SK-N-DZ (cell line): ENCODE measurements around the gene HSD17B8.

Source experiments
- DNase-seq: peaks from one replicate; pipeline ENCODE4 v3.0.0-alpha.2; 2015; ENCODE audit warnings: low spot score

Gene HSD17B8

GRCh38 chr6:33171016-33171879 lies 33.2 kb upstream of the HSD17B8 start:
- DNase-seq: no peak

- no peak for DNase-seq
Measured at GRCh38 chr6:33171880-33172687, 32.4 kb upstream of the HSD17B8 start.

GRCh38 chr6:33172688-33173534 lies 31.5 kb upstream of the HSD17B8 start:
- DNase-seq: no peak

- no peak for DNase-seq
Measured at GRCh38 chr6:33173535-33174180, 30.8 kb upstream of the HSD17B8 start.

GRCh38 chr6:33174784-33175183 lies 29.7 kb upstream of the HSD17B8 start:
- no peak for DNase-seq

GRCh38 chr6:33175436-33176069 lies 28.9 kb upstream of the HSD17B8 start:
- DNase-seq: no peak

GRCh38 chr6:33176906-33177305 lies 27.5 kb upstream of the HSD17B8 start:
- no peak for DNase-seq

- DNase-seq: no peak
Measured at GRCh38 chr6:33177552-33178446, 26.7 kb upstream of the HSD17B8 start.

- DNase-seq: no peak
Measured at GRCh38 chr6:33178755-33179475, 25.5 kb upstream of the HSD17B8 start.

- no peak for DNase-seq
Measured at GRCh38 chr6:33181141-33181540, 23.3 kb upstream of the HSD17B8 start.

- DNase-seq: no peak
Measured at GRCh38 chr6:33183071-33183683, 21.3 kb upstream of the HSD17B8 start.

GRCh38 chr6:33185190-33185589 lies 19.3 kb upstream of the HSD17B8 start:
- no peak for DNase-seq

GRCh38 chr6:33185654-33186187 lies 18.7 kb upstream of the HSD17B8 start:
- DNase-seq: no peak

GRCh38 chr6:33187809-33188208 lies 16.6 kb upstream of the HSD17B8 start:
- no peak for DNase-seq

- no peak for DNase-seq
Measured at GRCh38 chr6:33189164-33189563, 15.3 kb upstream of the HSD17B8 start.

GRCh38 chr6:33189625-33190448 lies 14.6 kb upstream of the HSD17B8 start:
- DNase-seq: no peak

- DNase-seq: no peak
Measured at GRCh38 chr6:33190504-33191107, 13.8 kb upstream of the HSD17B8 start.
